ENCODE data around the gene SOX10. TPM values are rescaled to one million over a fixed set of nuclear protein-coding genes. Genes with fewer than 3 reads are reported as not detected.
"Not testable (repeated sequence)": the region's sequence is repeated elsewhere in the genome, so short reads cannot be mapped to it uniquely, and the experiment has no call there.

Gene SOX10
- total RNA-seq, 1 donor from 2014 or later = not detected

DNA sequence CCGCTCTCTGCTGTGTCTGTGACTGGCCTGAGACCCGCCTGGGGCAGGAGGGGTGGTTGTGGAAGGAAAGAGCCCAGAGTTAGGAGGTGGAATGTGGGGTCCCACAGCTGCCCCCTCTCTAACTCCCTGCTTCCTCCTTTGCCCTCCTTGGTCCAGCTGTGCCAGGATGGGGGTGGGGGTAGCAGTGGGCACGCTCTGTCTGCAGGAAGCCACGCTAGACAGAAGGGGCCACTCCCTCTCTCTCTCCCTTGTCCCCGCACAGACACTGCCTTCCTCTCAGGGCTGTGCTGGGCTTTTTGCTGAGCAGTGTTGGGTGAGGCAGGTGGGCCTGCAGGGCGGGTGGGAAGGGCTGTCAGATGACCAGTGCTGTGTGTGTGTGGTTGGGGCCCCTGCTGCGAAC, 2.0 kb upstream of the SOX10 start:
- intact Hi-C loops (cut with micrococcal nuclease) = loop anchor here (5.0 kb wide), 1 partner anchor 81 kb away; no protein-coding TSS in a partner anchor

DNA sequence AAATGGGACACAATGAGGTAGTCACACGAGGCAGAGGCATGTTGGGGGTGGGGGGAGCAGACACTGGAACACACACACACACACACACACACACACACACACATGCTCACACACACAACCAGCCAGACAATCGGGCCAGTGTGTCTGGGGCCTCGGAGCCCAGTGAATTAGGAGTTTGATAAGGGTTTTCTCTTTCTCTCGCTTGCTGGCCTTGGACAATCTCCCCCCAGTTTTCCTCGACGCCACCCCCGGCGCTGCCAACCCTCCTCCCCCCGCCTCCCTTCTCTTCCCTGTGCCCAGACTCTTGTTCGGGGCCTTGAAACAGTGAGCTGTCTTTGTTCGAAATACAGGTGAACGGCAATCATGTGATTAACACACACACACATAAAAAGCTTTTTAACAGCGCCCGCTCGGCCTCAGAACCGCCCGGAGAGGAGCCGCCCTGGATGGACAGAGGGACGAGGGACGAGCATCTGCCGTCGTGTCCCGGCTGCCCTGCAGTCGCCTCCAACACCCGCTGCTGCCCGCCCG, 1.5 kb upstream of the SOX10 start:
- intact Hi-C loops (cut with micrococcal nuclease) = loop anchor here (5.0 kb wide), 1 partner anchor 81 kb away; no protein-coding TSS in a partner anchor

DNA sequence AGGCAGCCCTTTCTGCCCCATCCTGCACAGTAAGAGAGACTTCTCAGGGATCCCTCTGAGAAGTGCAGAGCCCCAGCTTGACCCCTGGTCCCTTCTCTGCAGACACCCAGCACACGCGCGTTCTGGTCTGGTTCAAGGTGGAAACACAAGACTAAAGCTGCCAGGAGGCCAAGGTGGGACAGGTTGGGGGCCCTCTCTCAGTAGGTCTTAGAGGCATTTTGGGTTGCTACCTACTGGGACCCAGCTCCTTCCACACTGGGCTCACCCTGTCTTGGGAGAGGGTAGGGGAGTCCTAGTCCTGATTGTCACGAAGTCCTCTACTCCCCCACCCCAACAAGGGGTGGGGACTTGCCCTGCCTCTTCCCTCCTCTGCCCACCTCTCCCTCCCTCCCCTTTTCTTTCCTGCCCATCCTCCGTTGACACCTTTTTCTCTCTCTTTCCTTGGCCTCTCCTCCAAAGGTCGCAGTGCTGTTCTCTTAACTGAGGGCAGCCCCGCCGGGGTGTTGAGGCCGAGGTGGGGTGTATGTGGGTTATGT, 763 bp upstream of the SOX10 start:
- intact Hi-C loops (cut with micrococcal nuclease) = loop anchor here (5.0 kb wide), 1 partner anchor 82 kb away; no protein-coding TSS in a partner anchor

DNA sequence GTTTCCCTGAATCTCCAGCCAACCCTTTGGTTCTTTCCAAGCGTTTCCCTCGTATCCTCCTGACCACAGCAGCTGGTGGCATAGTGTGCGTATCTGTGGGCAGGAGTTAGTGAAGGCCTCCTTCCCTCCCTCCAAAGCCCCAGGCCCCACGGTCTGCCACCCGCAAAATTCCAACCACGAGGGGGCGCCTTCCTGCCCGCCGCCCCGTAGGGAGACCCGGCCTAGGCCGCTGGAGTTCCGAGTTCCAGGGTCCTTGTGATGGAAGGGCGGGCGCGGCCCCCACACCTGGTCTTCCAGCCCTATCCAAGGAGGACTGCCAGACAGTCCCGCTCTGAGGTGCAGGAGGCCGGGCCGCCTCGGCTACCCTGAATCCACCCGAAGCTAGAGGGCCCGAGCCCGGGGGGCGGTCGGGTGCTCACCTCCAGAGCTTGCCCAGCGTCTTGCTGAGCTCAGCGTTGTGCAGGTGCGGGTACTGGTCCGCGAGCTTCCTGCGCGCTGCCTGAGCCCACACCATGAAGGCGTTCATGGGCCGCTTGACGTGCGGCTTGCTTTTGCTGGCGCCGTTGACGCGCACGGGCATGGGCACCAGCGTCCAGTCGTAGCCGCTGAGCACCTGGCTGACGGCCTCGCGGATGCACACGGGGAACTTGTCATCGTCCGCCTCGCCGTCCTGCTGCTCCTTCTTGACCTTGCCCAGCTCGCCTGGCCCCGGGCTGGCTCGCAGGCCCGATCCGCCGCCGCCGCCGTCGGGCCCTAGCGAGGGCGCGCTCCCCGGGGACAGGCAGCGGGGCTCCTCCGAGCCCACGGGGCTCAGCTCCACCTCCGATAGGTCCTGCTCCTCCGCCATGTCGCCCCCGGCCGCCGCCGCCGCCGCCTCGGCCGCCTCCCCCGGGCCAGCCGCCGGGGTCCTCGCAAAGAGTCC, 1.2 kb downstream of the SOX10 start:
- intact Hi-C loops (cut with micrococcal nuclease) = no loop called here

DNA sequence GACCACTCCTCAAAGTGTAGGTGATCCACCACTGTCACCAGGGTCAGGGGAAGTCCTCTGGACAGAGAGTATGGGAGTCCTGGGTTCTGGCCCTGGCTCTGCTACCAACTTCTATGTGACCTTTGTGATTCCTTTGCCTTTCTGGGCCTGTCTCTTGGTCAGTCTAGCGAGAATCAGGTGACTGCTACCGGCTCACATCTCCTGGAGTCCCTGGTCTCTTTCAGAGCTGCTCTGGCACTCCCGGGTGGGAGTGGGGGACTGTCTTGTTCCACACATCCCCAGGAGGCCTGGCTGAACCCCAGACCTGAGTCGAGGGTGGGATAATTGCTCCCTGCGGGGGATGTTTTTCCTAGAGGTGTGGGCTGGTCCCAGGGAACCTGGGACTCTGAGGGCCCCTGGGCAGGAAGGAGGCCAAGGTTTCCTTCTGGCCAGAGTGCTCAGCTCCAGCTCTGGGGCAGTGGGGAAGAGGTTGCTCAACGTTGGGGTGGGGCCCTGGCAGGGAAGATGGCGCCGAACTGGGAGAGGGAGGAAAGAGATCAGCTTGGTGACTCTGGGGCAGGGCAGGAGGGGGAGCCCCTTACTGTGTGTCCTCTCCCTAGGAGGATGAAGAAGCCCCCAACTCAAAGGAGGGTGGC, 2.1 kb downstream of the SOX10 start:
- intact Hi-C loops (cut with micrococcal nuclease) = no loop called here

DNA sequence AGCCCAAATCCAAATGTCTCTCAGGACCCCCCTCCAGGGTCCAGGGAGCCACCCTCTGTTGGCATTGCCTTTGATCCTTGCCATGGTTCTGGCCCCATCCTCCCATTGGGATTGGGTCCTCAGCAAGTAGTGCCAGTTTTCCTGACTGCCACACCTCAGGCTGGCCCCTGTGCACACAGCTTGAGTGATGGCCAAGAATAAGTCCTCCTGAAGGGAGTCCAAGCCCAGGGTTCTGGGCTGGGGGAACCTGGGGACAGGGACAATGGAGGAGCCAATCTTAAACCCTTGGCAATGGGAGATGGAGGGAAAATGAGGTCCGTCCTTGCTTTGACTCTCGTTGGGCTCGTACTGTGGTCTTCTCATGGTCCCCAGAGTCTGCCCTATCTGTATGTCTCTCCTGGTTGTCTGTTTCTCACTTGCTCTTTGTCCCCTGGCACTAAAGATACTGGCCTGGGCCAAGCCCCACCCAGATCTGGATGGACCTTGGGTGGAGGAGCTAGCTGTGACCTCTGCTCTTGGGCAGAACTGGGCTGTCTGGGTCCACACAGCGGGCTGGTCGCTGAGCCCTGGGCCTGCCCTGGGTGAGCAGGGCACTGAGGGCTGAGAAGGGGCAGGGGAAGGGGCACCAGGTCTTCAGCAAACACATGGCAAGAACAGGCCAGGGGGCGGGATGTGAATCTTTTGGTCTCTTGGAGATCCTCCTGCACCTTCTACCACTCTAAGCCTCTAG, 2.9 kb downstream of the SOX10 start:
- intact Hi-C loops (cut with micrococcal nuclease) = no loop called here

DNA sequence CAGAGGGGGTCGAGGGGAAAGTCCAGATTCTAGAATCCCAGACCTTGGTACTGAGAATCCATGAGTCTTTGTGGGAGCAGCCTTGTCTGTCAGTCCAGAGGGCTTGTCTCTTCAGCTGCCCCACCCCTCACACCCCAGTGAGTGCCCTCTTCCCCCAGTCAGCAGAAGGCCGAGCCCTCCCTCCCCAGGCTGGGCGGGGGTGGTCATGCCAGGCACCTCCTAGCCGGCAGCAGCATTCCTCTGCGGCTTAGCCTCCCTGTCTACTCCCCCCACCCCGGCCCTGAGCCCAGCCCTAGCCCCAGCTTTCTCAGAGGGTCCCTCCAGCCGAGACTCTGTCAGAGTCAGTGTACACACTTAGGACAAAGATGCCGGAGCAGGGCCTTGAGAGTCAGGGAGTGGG, 4.6 kb downstream of the SOX10 start:
- intact Hi-C loops (cut with micrococcal nuclease) = no loop called here

DNA sequence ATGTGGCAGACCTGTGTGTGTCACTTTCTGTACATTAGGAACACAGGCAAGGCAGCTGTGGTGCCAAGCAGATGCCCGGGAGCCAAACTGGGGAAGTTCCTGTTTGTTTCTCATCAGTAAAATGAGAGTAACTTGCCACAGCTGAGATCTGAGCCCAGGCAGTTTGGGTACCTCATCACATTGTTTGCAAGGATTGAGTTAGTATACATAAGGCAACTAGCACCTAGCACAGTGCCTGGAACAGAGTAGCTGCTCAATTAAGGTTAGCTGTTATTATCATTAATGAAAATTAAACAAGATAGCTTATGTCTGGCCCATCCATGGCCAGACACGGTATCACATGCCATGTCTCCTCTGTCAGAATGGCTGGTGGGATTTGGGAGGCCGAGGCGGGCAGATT, 7.8 kb downstream of the SOX10 start:
- intact Hi-C loops (cut with micrococcal nuclease) = no loop called here

DNA sequence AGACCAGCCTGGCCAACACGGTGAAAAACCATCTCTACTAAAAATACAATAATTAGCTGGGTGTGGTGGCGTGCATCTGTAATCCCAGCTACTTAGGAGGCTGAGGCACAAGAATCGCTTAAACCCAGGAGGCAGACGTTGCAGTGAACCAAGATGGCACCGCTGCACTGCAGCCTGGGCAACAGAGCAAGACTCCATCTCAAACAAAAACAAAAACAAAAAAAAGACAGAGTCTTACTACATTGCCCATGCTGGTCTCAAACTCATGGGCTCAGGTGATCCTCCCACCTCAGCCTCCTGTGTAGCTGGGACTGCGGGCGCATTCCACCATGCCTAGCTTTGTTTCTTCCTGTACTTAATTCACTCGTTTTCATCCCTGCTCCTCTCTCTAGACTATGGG, 8.3 kb downstream of the SOX10 start:
- intact Hi-C loops (cut with micrococcal nuclease) = not testable (repeated sequence)

DNA sequence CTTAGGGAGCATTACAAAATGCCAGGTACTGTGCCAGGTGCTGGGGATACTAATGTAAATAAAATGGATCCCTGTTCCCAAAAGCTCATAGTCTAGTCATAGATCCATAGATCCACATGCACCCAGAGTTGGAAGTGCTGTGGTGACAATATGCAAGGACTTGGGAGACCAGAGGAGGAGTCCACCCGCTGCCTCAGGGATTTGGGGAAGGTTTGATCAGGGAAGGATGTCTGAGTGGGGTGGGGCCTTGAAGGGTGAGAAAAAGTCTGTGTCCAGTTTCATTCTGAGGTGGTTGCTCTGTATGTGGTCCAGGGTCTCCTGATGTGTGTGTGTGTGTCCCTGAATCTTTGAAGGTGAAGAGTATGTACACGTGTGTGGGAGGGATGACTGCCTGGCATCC, 9.2 kb downstream of the SOX10 start:
- intact Hi-C loops (cut with micrococcal nuclease) = no loop called here

DNA sequence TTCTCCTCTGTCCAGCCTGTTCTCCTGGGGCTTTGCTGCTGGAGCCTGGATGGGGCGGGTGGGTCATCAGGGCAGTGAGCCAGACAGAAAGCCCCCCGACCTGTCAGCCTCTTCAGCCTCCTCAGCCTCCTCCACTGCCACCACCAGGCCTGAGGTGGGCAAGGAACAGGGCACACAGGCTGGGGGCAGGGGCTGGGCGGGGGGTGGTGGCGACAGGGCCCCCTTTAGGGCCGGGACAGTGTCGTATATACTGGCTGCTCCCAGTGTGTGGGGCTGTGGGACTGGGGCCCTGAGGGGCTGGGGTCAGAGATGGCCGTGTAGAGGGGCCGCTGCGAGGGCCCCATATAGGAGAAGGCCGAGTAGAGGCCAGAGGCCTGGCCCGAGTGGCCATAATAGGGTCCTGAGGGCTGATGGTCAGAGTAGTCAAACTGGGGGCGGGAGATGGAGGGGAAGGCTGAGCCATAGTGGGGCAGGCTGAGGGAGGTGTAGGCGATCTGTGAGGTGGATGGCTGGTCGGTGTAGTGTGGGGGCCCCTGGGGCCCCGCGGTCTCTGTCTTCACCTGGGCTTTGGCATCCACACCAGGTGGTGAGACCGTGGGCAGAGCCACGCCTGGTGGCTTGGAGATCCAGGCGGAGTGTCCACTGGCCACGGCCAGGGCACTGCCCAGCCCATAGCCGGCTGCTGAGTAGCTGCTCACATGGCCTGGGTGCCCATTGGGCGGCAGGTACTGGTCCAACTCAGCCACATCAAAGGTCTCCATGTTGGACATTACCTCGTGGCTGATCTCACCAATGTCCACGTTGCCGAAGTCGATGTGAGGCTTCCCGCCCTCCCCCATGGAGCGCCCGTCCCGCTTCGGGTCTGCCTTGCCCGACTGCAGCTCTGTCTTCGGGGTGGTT, 10.8 kb downstream of the SOX10 start:
- intact Hi-C loops (cut with micrococcal nuclease) = no loop called here

DNA sequence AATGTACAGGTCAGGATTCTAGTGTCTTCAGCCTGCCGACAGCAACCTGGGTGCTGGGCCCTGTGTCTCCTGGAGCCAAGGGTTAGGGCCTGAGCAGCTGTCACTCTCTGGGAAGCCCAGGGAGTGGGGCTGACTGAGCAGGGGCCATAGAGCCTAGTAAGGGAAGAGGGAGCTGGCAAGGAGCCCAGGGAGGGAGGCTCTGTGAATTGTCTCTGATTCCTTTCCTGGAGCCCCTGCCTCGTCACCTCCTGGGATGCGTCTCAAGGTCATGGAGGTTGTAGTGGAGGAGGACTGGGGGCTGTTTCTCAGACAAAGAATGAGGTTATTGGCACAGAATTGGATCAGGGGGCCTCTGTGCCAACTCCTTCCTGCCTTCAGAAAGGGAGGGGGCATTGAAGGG, 11.8 kb downstream of the SOX10 start:
- intact Hi-C loops (cut with micrococcal nuclease) = no loop called here

DNA sequence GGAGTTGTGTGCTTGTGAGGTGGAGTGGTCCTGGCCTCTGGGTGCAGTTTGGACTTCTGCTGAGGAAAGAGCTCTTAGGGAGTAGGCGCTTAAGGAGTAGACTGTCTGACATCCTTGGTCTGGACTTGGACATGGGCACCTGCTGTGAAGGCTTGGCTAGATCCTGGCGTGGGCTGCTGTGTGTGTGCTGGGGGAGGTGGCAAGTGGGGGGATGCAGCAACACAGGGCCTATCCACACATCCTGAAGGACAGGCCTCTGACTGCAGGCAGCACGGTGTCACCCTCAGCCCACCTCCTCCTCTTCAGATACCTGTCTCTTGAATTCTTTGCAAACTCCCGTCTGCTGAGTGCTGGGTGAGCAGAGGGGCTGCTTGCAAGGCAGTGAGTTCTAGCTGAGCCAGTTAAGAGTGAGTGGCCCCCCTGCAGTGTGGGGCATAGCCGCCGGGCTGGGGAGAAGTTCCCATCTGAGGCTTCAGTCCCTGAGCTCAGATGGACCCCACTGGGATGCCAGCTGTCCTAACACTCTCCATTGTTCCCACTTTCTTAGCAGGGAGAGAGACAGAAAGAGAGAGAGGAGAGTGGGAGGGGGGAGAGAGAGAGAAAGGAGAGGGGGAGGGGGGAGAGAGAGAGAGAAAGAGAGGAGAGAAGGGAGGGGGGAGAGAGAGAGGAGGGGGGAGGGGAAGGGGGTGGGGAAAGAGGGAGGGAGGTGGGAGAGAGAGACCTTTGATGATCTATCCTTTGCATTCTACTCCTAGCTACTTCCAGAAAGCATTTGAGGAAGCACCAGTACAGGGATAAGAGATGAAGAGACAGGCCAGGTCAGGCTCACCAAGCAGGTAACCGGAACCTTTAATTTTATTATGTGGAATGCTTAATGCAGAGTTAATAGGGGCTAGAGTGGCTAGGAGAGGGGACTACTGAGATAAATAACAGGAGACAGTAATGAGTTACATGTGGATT, 12.6 kb downstream of the SOX10 start:
- intact Hi-C loops (cut with micrococcal nuclease) = no loop called here

DNA sequence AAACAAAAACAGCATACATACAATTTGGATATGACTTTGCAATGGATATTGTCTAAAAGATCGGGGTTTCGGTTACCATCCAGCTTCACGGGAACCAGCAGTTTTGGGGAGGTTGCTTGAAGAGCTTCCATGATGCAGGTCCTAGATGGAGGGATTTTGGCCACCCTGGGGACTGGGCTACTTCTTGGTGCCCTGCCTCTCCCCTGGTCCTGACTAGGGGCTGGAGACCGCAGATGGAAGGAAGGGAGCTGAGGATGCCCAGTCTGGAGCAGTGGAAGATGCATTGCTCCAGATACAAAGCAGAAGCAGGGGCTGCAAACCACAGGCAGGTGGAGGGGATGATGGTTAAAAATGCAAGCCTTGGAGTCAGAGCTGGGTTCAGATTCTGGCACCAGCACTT, 13.5 kb downstream of the SOX10 start:
- intact Hi-C loops (cut with micrococcal nuclease) = no loop called here

DNA sequence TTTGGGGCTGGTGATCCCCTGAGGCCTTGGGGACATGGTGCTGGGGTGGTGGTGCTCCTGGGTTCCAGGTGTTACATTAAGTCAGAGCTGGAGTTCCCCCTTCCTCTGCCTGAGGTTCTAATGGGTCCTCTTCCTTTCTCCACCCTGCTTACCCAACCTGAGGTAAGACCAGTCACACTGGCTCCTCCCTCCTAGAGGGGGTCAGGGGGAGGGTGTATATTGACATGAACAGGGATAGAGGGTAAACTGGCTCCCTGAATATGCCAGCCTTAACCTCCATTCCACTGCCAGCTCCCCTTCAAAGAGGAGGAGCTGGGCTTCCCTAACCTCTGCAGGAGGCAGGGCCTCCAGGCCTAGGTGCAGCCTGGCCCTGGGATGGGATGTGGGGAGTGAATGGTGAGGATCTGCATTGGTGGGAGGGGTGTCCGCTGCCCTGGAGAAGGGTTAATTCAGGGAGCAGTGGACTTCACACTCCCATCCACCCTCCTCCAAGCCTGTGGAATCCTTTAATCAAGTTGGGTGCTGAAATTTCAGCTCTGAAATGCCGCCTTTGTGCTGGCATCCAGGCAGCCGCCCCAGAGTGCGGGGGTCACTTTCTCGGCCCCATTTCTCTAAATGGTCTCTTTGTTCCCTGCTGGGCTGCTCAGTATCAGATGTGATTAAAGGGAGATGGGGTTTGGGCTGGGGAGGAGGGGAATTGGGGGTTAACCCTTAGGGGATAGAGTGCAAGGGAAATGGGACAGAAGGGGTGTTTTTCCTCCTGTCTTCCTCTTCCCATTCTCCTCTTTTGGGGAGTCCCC, 15.7 kb downstream of the SOX10 start:
- intact Hi-C loops (cut with micrococcal nuclease) = loop anchor here (5.0 kb wide), 1 partner anchor 431 kb away; no protein-coding TSS in a partner anchor

DNA sequence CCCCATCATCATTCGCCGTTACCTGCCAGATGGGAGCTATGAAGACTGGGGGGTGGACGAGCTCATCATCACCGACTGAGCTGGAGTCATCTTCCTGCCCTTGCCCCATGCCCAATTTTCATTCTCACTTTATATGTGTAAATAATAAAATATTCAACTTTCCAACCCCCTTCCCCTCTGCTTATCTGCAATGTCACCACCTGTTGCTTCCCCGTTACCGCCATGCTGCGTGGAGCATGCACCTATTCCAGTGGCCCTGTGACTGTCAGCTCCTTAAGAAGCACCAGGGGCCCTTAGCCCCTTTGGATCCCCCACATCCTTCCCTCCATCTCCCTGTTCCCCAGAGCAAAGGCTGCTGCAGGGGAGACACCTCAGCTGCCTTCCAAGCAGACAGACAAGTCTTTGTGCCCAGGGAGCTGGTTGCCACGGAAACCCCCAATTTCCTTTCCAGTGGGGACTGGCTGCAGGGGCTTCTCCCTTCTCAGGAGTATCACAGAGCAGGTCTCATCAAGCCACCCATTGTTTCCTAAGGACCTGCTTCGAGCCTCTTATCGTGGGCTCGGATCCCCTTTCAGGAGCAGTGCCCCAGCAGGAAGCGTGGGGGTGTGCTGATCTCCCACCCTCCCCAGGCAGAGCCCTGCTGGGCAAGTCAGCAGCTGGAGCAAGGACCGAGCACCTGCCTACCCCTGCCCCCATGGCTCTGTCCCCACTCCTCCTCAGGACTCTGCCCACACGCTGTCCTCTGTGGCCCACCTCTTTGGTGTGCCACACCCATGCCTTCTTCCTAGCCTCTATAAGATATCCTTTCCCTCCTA, 16.5 kb downstream of the SOX10 start:
- intact Hi-C loops (cut with micrococcal nuclease) = loop anchor here (5.0 kb wide), 1 partner anchor 431 kb away; no protein-coding TSS in a partner anchor

DNA sequence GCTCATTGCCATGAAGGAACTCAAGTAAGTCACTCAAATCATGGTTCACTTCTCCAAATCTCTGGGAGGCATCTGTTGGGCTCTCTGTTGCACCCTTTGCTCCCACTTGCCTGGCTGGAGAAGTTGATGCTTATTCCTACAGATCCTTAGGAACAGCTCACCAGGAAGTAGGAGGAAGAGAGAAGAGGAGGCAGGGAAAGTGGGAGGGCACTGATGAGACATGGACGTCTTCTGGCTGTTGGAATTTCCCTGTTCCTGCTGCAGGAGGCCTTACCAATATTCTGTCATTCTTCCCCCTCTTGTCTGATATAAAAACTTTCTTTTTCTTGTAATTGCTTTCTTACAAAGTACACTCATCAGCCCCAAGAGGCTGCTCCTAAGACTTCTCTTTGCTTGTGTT, 17.2 kb downstream of the SOX10 start:
- intact Hi-C loops (cut with micrococcal nuclease) = loop anchor here (5.0 kb wide), 1 partner anchor 430 kb away; no protein-coding TSS in a partner anchor
